GM23248 (cell line): ENCODE data around the gene RPL9.
"Not testable (repeated sequence)": the region's sequence is repeated elsewhere in the genome, so short reads cannot be mapped to it uniquely, and the experiment has no call there.

Experiments used
- EZH2 ChIP-seq: fragments of 200-600 bp; sonication (generic); IDR thresholded peaks from 2 replicates; pipeline ENCODE4 v1.6.1; 2018; ENCODE audit warnings: antibody characterized with exemption, mild to moderate bottlenecking; ENCODE audit not compliant: insufficient read depth, poor library complexity, severe bottlenecking
- EZH2phosphoT487 ChIP-seq: fragments of 200-600 bp; sonication (generic); IDR thresholded peaks from 2 replicates; pipeline ENCODE4 v1.6.1; 2018; ENCODE audit warnings: antibody characterized with exemption, moderate library complexity, mild to moderate bottlenecking, low read depth; ENCODE audit not compliant: insufficient read depth

DNA sequence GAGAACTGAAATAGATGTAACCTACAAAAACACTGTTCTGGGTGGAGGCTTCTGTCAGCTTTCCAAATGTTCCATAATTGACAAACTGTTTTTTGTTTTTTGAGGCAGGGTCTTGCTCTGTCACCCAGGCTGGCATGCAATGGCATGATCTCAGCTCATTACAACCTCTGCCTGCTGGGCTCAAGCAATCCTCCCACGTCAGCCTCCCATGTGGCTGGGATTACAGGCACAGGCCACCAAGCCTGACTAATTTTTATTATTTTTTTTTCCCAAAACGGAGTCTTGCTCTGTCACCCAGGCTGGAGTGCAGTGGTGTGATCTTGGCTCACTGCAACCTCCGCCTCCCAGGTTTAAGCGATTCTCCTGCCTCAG lies 43.9 kb upstream of the RPL9 start:
- not testable (repeated sequence) for TF ChIP-seq EZH2, EZH2phosphoT487
